COLO829 (cell line): ENCODE measurements around the gene DNAJC2.
"Not testable (repeated sequence)": the region's sequence is repeated elsewhere in the genome, so short reads cannot be mapped to it uniquely, and the experiment has no call there.

ENCODE experiments used
- DNase-seq: peaks from one replicate; pipeline ENCODE4 v3.0.0; 2012; ENCODE audit warnings: low spot score

The DNAJC2 gene

DNA sequence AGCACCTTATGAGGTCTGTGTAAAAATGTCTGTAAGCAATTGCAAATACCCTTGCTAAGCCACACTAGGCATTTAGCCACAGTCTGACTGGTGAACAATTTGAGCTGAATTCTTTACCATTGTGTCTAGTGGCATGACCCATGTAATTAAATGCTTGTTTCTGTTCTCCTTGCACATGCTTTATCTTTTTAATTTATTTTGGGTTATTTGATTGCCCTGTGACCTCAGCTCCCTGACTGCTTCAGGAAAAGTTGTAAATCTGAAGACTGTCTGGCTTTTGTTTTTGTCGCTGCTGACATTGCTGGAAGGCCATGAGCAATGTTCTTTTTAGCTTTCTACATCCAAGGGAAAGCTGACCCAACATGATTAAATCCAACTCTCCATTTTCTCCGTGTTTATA is 78.3 kb downstream of the DNAJC2 start:
- not testable (repeated sequence) for DNase-seq

DNA sequence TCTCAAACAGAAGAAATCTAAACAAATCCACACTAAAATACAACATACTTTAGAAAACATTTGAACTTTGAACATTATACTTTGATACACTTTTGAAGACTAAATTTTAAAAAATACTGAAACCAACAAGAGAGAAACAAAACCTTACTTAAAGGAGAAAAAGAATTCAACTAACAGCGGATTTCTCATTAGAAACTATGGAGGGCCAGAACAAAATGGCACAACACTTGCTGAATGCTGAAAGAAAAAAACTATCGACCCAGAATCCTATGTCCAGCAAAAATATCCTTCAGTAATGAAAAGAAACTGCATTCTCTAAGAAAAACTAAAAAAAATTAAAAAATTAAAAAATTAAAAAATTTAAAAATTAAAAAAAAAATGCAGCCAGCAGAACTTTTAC is 80.5 kb downstream of the DNAJC2 start:
- not testable (repeated sequence) for DNase-seq
